HS-5 (cell line): Measurements from ENCODE around the gene TCP11L1.
"Not testable (repeated sequence)": the region's sequence is repeated elsewhere in the genome, so short reads cannot be mapped to it uniquely, and the experiment has no call there.

Experiments used
- DNase-seq: peaks from one replicate; pipeline ENCODE4 v3.0.0-alpha.2; 2012; ENCODE audit warnings: low read depth

Gene TCP11L1

GRCh38 chr11:33039274-33040032, at the start of gene TCP11L1:
TCP11L1 (plus strand) TSS chr11:33039572; CDS start chr11:33043774, 4,202 bp downstream.
- DNase-seq, result peak; percentile 85

- no peak for DNase-seq
Observed at GRCh38 chr11:32990481-32990880, 48.9 kb upstream of the TCP11L1 start.

- no peak for DNase-seq
Observed at GRCh38 chr11:32991427-32991826, 47.9 kb upstream of the TCP11L1 start.

GRCh38 chr11:32991898-32992297, 47.5 kb upstream of the TCP11L1 start:
- DNase-seq, result no peak

GRCh38 chr11:33000181-33000580, 39.2 kb upstream of the TCP11L1 start:
- DNase-seq, result peak; percentile 63

- DNase-seq, result no peak
Observed at GRCh38 chr11:33001281-33001680, 38.1 kb upstream of the TCP11L1 start.

- DNase-seq, result no peak
Observed at GRCh38 chr11:33001751-33002542, 37.4 kb upstream of the TCP11L1 start.

GRCh38 chr11:33005175-33005574, 34.2 kb upstream of the TCP11L1 start:
- no peak for DNase-seq

- DNase-seq, result no peak
Observed at GRCh38 chr11:33006010-33006409, 33.4 kb upstream of the TCP11L1 start.

GRCh38 chr11:33013755-33014154, 25.6 kb upstream of the TCP11L1 start:
- DNase-seq, result no peak

- DNase-seq, result peak; percentile 67
Observed at GRCh38 chr11:33015621-33016551, 23.5 kb upstream of the TCP11L1 start, which contains the start of gene DEPDC7. DEPDC7 (plus strand) TSS chr11:33015878; CDS start chr11:33015956, 78 bp downstream.

GRCh38 chr11:33016654-33017053, 22.7 kb upstream of the TCP11L1 start:
- no peak for DNase-seq

- no peak for DNase-seq
Observed at GRCh38 chr11:33017478-33017877, 21.9 kb upstream of the TCP11L1 start.

GRCh38 chr11:33017965-33018364, 21.4 kb upstream of the TCP11L1 start:
- no peak for DNase-seq

GRCh38 chr11:33018840-33019239, 20.5 kb upstream of the TCP11L1 start:
- DNase-seq, result no peak

GRCh38 chr11:33021501-33021900, 17.9 kb upstream of the TCP11L1 start:
- no peak for DNase-seq

- no peak for DNase-seq
Observed at GRCh38 chr11:33021937-33022336, 17.4 kb upstream of the TCP11L1 start.

GRCh38 chr11:33025339-33025722, 14.0 kb upstream of the TCP11L1 start:
- DNase-seq, result no peak

- no peak for DNase-seq
Observed at GRCh38 chr11:33027233-33027632, 12.1 kb upstream of the TCP11L1 start.

GRCh38 chr11:33027846-33028536, 11.4 kb upstream of the TCP11L1 start:
- DNase-seq, result no peak

GRCh38 chr11:33028537-33028914, 10.8 kb upstream of the TCP11L1 start:
- DNase-seq, result no peak

- not testable (repeated sequence) for DNase-seq
Observed at GRCh38 chr11:33029218-33029617, 10.2 kb upstream of the TCP11L1 start.
